GM20000 (cell line): ENCODE measurements around the gene INPP5K.

Source experiments
- DNase-seq: peaks from one replicate; pipeline ENCODE4 v3.0.0; 2012; ENCODE audit warnings: low spot score
- CTCF ChIP-seq: IDR thresholded peaks from 2 replicates; pipeline ENCODE4 v1.5.1; 2012; ENCODE audit warnings: mild to moderate bottlenecking, control low read depth; ENCODE audit errors: extremely low read depth, missing control alignments

INPP5K gene

DNA sequence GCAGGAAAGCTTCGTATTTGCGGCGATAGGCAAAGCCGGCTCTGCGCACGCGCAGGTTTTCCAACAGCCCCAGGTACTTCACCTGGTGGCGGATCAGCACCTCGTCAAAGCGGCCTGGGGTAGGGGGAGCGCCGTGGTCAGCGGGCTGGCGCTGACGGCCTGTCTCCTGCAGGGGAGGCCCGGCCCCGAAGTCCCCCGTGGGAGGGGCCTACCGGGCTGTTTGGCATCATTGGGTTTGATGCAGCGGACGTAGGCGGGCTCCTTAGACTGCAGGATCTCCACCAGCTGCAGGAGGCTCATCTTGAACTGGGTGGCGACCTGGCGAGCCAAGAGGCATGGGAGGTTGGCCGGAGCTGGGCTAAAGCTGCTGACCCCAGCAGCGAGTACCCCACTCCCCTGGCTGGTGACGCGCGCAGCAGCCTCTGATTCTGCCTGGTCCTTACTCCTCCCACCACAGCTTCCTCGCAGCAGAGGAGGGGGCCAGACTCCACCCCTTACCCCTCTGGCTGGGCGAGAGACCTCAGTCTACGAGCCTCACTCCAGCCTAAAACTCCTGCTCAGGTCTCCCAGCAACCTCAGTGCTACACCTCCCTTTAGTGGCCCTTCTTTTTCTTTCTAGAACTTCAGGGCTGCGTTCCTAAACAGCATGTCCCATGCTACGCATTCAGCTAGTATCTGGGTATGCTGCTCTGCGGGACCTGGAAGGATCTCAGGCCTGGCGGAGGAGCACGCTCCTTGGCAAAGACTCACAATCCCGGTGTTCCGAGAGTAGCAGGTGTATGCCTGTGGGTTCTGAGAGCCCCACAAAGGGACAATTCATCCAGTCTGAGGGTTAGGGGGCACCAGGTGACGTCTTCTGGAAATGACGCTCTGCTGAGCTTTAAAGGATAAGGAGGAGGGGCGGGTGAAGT is 44.2 kb downstream of the INPP5K start:
- no peak for TF ChIP-seq CTCF
- no peak for DNase-seq

DNA sequence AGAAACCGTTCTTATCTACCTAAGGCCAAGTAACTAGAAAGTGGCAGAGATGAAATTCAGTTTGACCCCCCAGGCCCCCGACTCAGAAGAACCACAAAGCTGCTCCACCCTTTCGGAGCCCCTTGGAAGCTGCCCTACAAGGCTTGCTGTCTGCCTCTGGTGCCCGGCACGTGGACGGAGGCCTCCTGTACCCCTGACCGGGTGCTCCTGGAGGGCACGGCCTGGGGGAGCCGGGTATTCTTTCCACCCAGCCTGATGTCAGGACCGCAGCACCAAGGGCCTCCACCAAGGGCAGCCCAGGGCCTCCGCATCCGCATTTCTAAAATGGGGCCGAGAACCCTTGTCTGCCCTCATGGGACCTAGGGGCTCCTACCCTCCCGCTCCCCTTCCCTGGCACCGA is 44.9 kb downstream of the INPP5K start:
- DNase-seq = no peak
- no peak for TF ChIP-seq CTCF

DNA sequence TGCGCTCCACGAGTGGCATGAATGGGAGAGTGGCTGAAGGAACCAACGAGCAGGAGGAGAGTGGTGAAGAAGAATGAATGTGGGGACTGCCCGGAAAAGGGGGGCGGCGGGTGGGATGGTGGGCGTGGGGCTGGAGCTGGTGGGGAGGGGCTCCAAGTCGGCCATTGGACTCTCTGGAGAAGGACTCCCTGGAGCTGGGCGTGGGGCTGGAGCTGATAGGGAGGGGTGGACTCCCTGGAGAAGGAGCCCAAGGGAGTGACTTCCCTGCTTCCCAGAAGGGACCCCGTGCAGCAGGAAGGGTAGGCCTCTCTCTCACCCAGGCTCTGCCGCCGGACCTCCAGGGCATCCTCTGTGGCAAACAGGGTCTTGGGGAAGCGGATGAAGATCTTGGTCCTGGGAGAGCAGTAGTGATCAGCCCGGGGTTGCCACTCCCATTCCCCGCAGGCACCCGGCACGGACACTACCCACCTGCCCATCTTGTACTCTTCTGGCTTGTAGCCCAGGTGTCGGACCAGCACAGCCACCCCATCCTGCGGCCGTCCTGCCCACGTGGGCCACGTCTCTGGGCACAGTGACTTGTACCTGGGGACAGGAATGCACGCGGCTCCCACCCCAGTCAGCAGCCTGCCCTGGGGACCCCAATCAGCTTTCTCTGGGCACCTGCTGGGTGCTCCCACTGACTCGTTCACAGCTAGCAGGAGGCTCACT is 45.5 kb downstream of the INPP5K start:
- TF ChIP-seq CTCF = no peak
- no peak for DNase-seq

- DNase-seq = no peak
- TF ChIP-seq CTCF = no peak
Observed at GRCh38 chr17:1470071-1470754, 46.2 kb downstream of the INPP5K start.

DNA sequence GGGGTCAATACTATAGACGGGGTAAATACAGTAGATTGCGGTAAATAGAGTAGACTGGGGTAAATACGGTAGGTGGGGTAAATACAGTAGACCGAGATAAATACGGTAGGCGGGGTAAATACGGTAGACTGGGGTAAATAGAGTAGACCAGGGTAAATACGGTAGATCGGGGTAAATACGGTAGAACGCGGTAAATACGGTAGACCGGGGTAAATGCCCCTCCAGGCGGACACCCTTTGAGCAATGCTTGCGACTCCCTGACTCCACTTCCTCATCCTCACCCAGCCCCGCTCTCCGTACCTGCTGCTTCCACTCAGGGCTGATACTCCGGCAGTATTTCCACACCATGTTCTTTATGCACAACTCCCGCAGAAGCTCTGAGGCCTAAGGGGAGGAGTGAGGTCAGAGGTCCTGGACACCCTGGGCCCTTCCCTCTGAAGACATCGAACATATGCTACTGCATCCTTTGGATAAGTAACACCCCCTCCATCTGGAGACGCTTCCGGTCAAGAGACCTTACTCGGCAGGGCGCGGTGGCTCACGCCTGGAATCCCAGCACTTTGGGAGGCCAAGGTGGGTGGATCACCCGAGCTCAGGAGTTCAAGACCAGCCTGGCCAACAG is 47.1 kb downstream of the INPP5K start:
- DNase-seq = no peak
- no peak for TF ChIP-seq CTCF

DNA sequence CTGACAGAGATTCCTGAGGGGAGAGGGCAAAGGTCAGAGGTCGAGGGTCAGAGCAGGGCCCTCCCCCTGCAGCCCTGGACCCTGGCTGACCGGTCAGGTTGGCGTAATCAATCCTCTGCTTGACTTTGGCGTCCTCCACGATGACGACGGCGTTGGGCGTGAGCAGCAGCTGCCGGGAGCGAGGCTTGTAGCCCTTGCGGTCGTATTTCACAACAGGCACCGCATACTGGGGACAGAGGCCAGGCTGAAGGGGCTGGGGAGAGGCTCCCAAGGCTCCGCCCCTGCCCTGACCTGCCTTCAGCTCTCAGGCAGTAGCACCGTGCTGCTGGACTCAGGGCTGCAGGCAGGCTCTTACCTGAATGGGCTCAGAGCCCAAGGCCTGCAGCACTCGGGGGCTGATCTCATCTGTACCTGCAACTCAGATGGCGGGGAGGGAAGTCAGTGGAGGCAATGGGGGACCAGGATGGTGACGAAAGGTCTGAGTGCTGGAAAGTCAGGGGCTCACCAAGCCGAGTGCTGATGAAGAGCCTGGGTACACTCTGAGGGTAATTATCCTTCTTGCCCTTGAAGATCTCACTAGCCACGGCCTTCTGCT is 48.4 kb downstream of the INPP5K start:
- no peak for DNase-seq
- TF ChIP-seq CTCF = no peak
